HG03045 (cell line): Measurements from ENCODE around the gene GRK7.
"Not testable (repeated sequence)": the region's sequence is repeated elsewhere in the genome, so short reads cannot be mapped to it uniquely, and the experiment has no call there.

ENCODE experiments used
- ATAC-seq: cut with Tn5 transposase; IDR thresholded peaks from one replicate; pipeline ENCODE4 v1.9.1; 2021; ENCODE audit warnings: mild to moderate bottlenecking, moderate library complexity; ENCODE audit not compliant: unreplicated experiment

Gene GRK7

GRCh38 chr3:141753399-141753798 is 9.8 kb upstream of the GRK7 start:
- ATAC-seq, result no peak

- no peak for ATAC-seq
Observed at GRCh38 chr3:141754032-141754431, 9.2 kb upstream of the GRK7 start.

- ATAC-seq, result not testable (repeated sequence)
Observed at GRCh38 chr3:141762552-141762951, 656 bp upstream of the GRK7 start.

GRCh38 chr3:141764045-141764444 is 837 bp downstream of the GRK7 start:
- no peak for ATAC-seq

- no peak for ATAC-seq
Observed at GRCh38 chr3:141764465-141764864, 1.3 kb downstream of the GRK7 start.

GRCh38 chr3:141764986-141765385 is 1.8 kb downstream of the GRK7 start:
- no peak for ATAC-seq

GRCh38 chr3:141767066-141767465 is 3.9 kb downstream of the GRK7 start:
- ATAC-seq, result no peak

- no peak for ATAC-seq
Observed at GRCh38 chr3:141769221-141769894, 6.2 kb downstream of the GRK7 start.

GRCh38 chr3:141773676-141774075 is 10.5 kb downstream of the GRK7 start:
- no peak for ATAC-seq

- no peak for ATAC-seq
Observed at GRCh38 chr3:141776376-141776775, 13.2 kb downstream of the GRK7 start.

GRCh38 chr3:141776885-141777284 is 13.7 kb downstream of the GRK7 start:
- no peak for ATAC-seq

GRCh38 chr3:141777957-141778813 is 15.0 kb downstream of the GRK7 start:
- no peak for ATAC-seq

- no peak for ATAC-seq
Observed at GRCh38 chr3:141779667-141780066, 16.5 kb downstream of the GRK7 start.

- no peak for ATAC-seq
Observed at GRCh38 chr3:141782386-141782932, 19.3 kb downstream of the GRK7 start.

GRCh38 chr3:141783632-141784031 is 20.4 kb downstream of the GRK7 start:
- ATAC-seq, result no peak

- ATAC-seq, result no peak
Observed at GRCh38 chr3:141784096-141784495, 20.9 kb downstream of the GRK7 start.

- ATAC-seq, result no peak
Observed at GRCh38 chr3:141784531-141784930, 21.3 kb downstream of the GRK7 start.

GRCh38 chr3:141788149-141788548 is 24.9 kb downstream of the GRK7 start:
- no peak for ATAC-seq

- ATAC-seq, result not testable (repeated sequence)
Observed at GRCh38 chr3:141788750-141789149, 25.5 kb downstream of the GRK7 start.

GRCh38 chr3:141789281-141789680 is 26.1 kb downstream of the GRK7 start:
- no peak for ATAC-seq

GRCh38 chr3:141790171-141790570 is 27.0 kb downstream of the GRK7 start:
- no peak for ATAC-seq

GRCh38 chr3:141792495-141792894 is 29.3 kb downstream of the GRK7 start:
- no peak for ATAC-seq
